ENCODE results near the gene ARHGAP26. TPM values are rescaled to one million over a fixed set of nuclear protein-coding genes. Genes with fewer than 3 reads are reported as not detected.
A peak's percentile ranks its signal among the peaks of the same experiment; 100 is the strongest.

ARHGAP26 gene
- total RNA-seq, 1 experiment from 2014 or later = 34.5 TPM

GRCh38 chr5:142881784-142882126 lies 111.6 kb downstream of the ARHGAP26 start:
- ATAC-seq = no peak
- POLR2A ChIA-PET = no interaction called here

GRCh38 chr5:142883025-142883424 lies 112.8 kb downstream of the ARHGAP26 start:
- ATAC-seq (no peak), DNase-seq (ENCODE audit: low read depth, low spot score) (no peak)
- Histone ChIP-seq H3K4me2 (ENCODE audit: low read length) (peak overlapping the region; percentile 9; the same call in 1 of the 2 replicates), H3K79me2 (ENCODE audit: insufficient read depth, low read length) (no peaks in the 10 kb centered on the region), H3K4me3 (replicated peaks in 1 of 2; ENCODE audit: low read depth in 1 of 2, low read length in 2 of 2) (no peak overlapping the region), H4K20me1 (ENCODE audit: insufficient read depth) (no peaks in the 10 kb centered on the region), H3K4me1 (ENCODE audit: control insufficient read depth in 1 of 2, insufficient read depth in 2 of 2, low read length in 2 of 2) (peaks cover 15 to 16% of the 10 kb centered on the region in 2 experiments; a peak in 3 of 4 replicates), H3K36me3 (ENCODE audit: control insufficient read depth in 1 of 2, insufficient read depth in 2 of 2, low read length in 2 of 2) (no peaks in the 10 kb centered on the region), H2AFZ (ENCODE audit: low read depth, low read length, poor library complexity, severe bottlenecking) (no peak overlapping the region), H3K9me3 (ENCODE audit: control insufficient read depth in 1 of 2, insufficient read depth in 1 of 2, low read depth in 1 of 2, low read length in 2 of 2) (no peaks in the 10 kb centered on the region), H3K9me2 (ENCODE audit: insufficient read depth) (no peaks in the 10 kb centered on the region), H3K9ac (ENCODE audit: low read length) (no peak overlapping the region), H3K27me3 (ENCODE audit: insufficient read depth, low read length) (no peaks in the 10 kb centered on the region), H3K27ac (ENCODE audit: low read depth, low read length) (no peak overlapping the region)
- intact Hi-C loops (cut with micrococcal nuclease) = loop anchor here (5.0 to 10.0 kb wide), 2 partner anchors 271 to 728 kb away; no protein-coding TSS in a partner anchor
- BruUV-seq (replicated peaks) = no TSS peak
- TF ChIP-seq EZH2phosphoT487 (IDR thresholded peaks at IDR 0.05; ENCODE audit: borderline replicate concordance) = no peak
- RAD21 ChIA-PET (ENCODE audit: low non-redundant PET in 1 of 2, low total read pairs in 2 of 2, uncharacterized antibody in 2 of 2, unreplicated experiment in 2 of 2) = interaction anchor here in 1 of 2 experiments (1.2 to 1.4 kb wide), 2 partner anchors 134 to 166 kb away, joined by 3 to 5 read pairs; no protein-coding TSS in a partner anchor
- CTCF ChIA-PET = interaction anchor here (1.2 to 6.3 kb wide), 5 partner anchors 10 to 170 kb away, joined by 3 to 75 read pairs (median 6); no protein-coding TSS in a partner anchor
- POLR2A ChIA-PET = no interaction called here

More at GRCh38 chr5:142881784-142882126, 111.6 kb downstream of the ARHGAP26 start:
- DNase-seq (ENCODE audit: low read depth, low spot score) = no peak
- no TSS peak for BruUV-seq (replicated peaks)
- Histone ChIP-seq H3K9me3 (ENCODE audit: control insufficient read depth in 1 of 2, insufficient read depth in 1 of 2, low read depth in 1 of 2, low read length in 2 of 2) (no peaks in the 10 kb centered on the region), H2AFZ (ENCODE audit: low read depth, low read length, poor library complexity, severe bottlenecking) (no peak overlapping the region), H4K20me1 (ENCODE audit: insufficient read depth) (no peaks in the 10 kb centered on the region), H3K27me3 (ENCODE audit: insufficient read depth, low read length) (no peaks in the 10 kb centered on the region), H3K4me3 (replicated peaks in 1 of 2; ENCODE audit: low read depth in 1 of 2, low read length in 2 of 2) (no peak overlapping the region), H3K4me1 (ENCODE audit: control insufficient read depth in 1 of 2, insufficient read depth in 2 of 2, low read length in 2 of 2) (peaks cover 14 to 15% of the 10 kb centered on the region in 2 experiments; a peak in 3 of 4 replicates), H3K9ac (ENCODE audit: low read length) (no peak overlapping the region), H3K9me2 (ENCODE audit: insufficient read depth) (no peaks in the 10 kb centered on the region), H3K4me2 (ENCODE audit: low read length) (no peak overlapping the region), H3K36me3 (ENCODE audit: control insufficient read depth in 1 of 2, insufficient read depth in 2 of 2, low read length in 2 of 2) (no peaks in the 10 kb centered on the region), H3K27ac (ENCODE audit: low read depth, low read length) (no peak overlapping the region), H3K79me2 (ENCODE audit: insufficient read depth, low read length) (no peaks in the 10 kb centered on the region)
- intact Hi-C loops (cut with micrococcal nuclease) = loop anchor here (2.0 to 10.0 kb wide), 3 partner anchors 227 to 727 kb away; no protein-coding TSS in a partner anchor
- TF ChIP-seq ELF1 (IDR thresholded peaks at IDR 0.05; ENCODE audit: borderline replicate concordance, low read depth) = no peak
- CTCF ChIA-PET = interaction anchor here (0.7 to 6.3 kb wide), 4 partner anchors 15 to 169 kb away, joined by 3 to 75 read pairs (median 8); no protein-coding TSS in a partner anchor
- RAD21 ChIA-PET (ENCODE audit: low non-redundant PET in 1 of 2, low total read pairs in 2 of 2, uncharacterized antibody in 2 of 2, unreplicated experiment in 2 of 2) = interaction anchor here in 1 of 2 experiments (1.1 to 1.4 kb wide), 3 partner anchors 133 to 168 kb away, joined by 3 to 5 read pairs (median 3); no protein-coding TSS in a partner anchor
